Subcutaneous adipose tissue (tissue), 4 donors: ENCODE results near the gene GNB1. TPM values are rescaled to one million over a fixed set of nuclear protein-coding genes. Genes with fewer than 3 reads are reported as not detected.

Source experiments
- CTCF ChIP-seq: fragments of 450-650 bp; IDR thresholded peaks from one replicate; pipeline ENCODE4 v1.5.1; 2016; ENCODE audit warnings: low read depth, mild to moderate bottlenecking, control low read depth, antibody characterized with exemption, moderate library complexity
- total RNA-seq, 4 donors: library from RNA; depleted of rRNA; stranded (reverse); fragments of >200 nt; gene quantifications; one replicate each; pipeline ENCODE4 v1.1.0, GENCODE V29; 2016

The GNB1 gene
- total RNA-seq, 4 donors from 2014 or later: 157 to 173 (median 164) TPM

GRCh38 chr1:1903224-1903623 lies 12.3 kb upstream of the GNB1 start:
- TF ChIP-seq CTCF: no peak

GRCh38 chr1:1901641-1902294 lies 10.9 kb upstream of the GNB1 start:
- no peak for TF ChIP-seq CTCF

- no peak for TF ChIP-seq CTCF
Observed at GRCh38 chr1:1900883-1901640, 10.2 kb upstream of the GNB1 start.

DNA sequence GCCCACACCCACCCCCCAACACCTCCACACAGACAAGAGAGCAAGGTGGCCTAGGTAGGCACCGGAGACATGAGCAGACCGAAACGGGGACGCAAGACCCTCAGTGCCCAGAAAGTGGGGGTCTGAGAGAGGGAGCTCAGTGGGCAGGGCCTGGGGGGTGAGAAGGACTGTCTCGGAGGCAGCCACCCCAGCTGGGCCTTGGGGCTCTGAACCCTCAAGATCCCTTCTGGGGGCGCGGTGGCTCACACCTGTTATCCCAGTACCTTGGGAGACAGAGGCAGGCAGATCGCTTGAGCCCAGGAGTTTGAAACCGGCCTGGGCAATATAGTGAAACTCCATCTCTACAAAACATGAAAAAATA lies 9.1 kb upstream of the GNB1 start:
- no peak for TF ChIP-seq CTCF

GRCh38 chr1:1899266-1899966 lies 8.5 kb upstream of the GNB1 start:
- TF ChIP-seq CTCF: no peak

DNA sequence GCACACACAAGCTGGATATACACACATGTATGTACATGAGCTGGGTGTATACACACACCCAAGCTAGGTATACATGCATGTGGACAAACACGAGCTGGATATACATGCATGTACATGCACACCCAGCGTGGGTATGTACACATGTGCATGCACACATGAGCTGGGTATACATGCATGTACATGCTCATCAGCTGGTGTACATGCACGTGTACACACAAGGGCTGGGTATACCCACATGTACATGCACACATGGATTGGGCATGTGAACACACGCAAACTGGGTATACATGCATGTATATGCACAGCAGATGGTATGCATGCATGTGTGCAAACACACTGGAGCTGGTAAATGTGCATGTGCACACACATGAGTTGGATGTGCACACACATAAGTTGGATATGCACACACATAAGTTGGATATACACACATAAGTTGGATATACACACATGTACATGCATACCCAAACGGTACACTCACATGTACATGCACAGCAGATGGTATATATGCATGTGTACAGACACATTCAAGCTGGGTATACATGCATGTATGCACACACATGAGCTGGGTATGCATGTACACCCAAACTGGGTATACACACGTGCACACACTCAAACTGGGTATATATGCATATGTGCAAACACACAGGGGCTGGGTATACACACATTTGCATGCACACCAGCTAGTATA lies 7.5 kb upstream of the GNB1 start:
- TF ChIP-seq CTCF: no peak
